Nephron progenitor cell (in vitro differentiated cells): ENCODE measurements around the gene DDR2.

Source experiments
- DNase-seq: peaks from one replicate; pipeline ENCODE4 v3.0.0; 2021
- H3K27ac Mint-ChIP-seq: 2 replicates; pipeline ENCODE4 v1.8.0; 2021; ENCODE audit warnings: mild to moderate bottlenecking, moderate library complexity, mixed read lengths
- H3K27me3 Mint-ChIP-seq: 2 replicates; pipeline ENCODE4 v1.8.0; 2021; ENCODE audit warnings: mild to moderate bottlenecking, low read depth, mixed read lengths; ENCODE audit not compliant: poor library complexity
- H3K36me3 Mint-ChIP-seq: 2 replicates; pipeline ENCODE4 v1.8.0; 2021; ENCODE audit warnings: low read depth, mixed read lengths
- H3K4me1 Mint-ChIP-seq: 2 replicates; pipeline ENCODE4 v1.8.0; 2021; ENCODE audit warnings: mixed read lengths
- H3K4me3 Mint-ChIP-seq: 2 replicates; pipeline ENCODE4 v1.8.0; 2021; ENCODE audit warnings: mild to moderate bottlenecking, moderate library complexity, mixed read lengths
- H3K9me3 Mint-ChIP-seq: 2 replicates; pipeline ENCODE4 v1.8.0; 2021; ENCODE audit warnings: mild to moderate bottlenecking, moderate library complexity, mixed read lengths
- TF ChIP-seq, protein P1 (sequence below): fragments of 200-600 bp; sonication (generic); IDR thresholded peaks from 2 replicates; pipeline ENCODE4 v1.5.0; 2021; ENCODE audit warnings: antibody characterized with exemption

Gene DDR2

GRCh38 chr1:162690672-162691434, 58.6 kb downstream of the DDR2 start:
- H3K4me1 Mint-ChIP-seq = peaks cover 43% of the 10 kb centered on the region
- peak overlapping the region; percentile 89 for H3K27ac Mint-ChIP-seq
- no peak overlapping the region for H3K4me3 Mint-ChIP-seq
- H3K36me3 Mint-ChIP-seq = no peaks in the 10 kb centered on the region
- TF ChIP-seq, protein P1, sequence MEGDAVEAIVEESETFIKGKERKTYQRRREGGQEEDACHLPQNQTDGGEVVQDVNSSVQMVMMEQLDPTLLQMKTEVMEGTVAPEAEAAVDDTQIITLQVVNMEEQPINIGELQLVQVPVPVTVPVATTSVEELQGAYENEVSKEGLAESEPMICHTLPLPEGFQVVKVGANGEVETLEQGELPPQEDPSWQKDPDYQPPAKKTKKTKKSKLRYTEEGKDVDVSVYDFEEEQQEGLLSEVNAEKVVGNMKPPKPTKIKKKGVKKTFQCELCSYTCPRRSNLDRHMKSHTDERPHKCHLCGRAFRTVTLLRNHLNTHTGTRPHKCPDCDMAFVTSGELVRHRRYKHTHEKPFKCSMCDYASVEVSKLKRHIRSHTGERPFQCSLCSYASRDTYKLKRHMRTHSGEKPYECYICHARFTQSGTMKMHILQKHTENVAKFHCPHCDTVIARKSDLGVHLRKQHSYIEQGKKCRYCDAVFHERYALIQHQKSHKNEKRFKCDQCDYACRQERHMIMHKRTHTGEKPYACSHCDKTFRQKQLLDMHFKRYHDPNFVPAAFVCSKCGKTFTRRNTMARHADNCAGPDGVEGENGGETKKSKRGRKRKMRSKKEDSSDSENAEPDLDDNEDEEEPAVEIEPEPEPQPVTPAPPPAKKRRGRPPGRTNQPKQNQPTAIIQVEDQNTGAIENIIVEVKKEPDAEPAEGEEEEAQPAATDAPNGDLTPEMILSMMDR = no peak
- H3K9me3 Mint-ChIP-seq = no peaks in the 10 kb centered on the region
- no peaks in the 10 kb centered on the region for H3K27me3 Mint-ChIP-seq
- no peak for DNase-seq

GRCh38 chr1:162691999-162692575, 59.8 kb downstream of the DDR2 start:
- Mint-ChIP-seq H3K27me3 (no peaks in the 10 kb centered on the region), H3K4me3 (no peak overlapping the region), H3K9me3 (no peaks in the 10 kb centered on the region), H3K4me1 (peaks cover 56% of the 10 kb centered on the region), H3K27ac (peak overlapping the region; percentile 77), H3K36me3 (no peaks in the 10 kb centered on the region)
- DNase-seq = no peak
- TF ChIP-seq, protein P1 = no peak

- Mint-ChIP-seq H3K4me3 (no peak overlapping the region), H3K4me1 (peaks cover 73% of the 10 kb centered on the region), H3K9me3 (no peaks in the 10 kb centered on the region), H3K36me3 (no peaks in the 10 kb centered on the region), H3K27ac (peak overlapping the region; percentile 40), H3K27me3 (no peaks in the 10 kb centered on the region)
- TF ChIP-seq, protein P1 = no peak
- no peak for DNase-seq
Measured at GRCh38 chr1:162694911-162695310, 62.6 kb downstream of the DDR2 start.

- DNase-seq = no peak
- peak overlapping the region; percentile 40 for H3K27ac Mint-ChIP-seq
- no peaks in the 10 kb centered on the region for H3K9me3 Mint-ChIP-seq
- H3K4me3 Mint-ChIP-seq = peak overlapping the region; percentile 42
- no peaks in the 10 kb centered on the region for H3K27me3 Mint-ChIP-seq
- TF ChIP-seq, protein P1 = no peak
- peaks cover 68% of the 10 kb centered on the region for H3K4me1 Mint-ChIP-seq
- no peaks in the 10 kb centered on the region for H3K36me3 Mint-ChIP-seq
Measured at GRCh38 chr1:162695687-162696086, 63.4 kb downstream of the DDR2 start.

- H3K4me3 Mint-ChIP-seq = peak overlapping the region; percentile 78
- peak overlapping the region; percentile 99 for H3K27ac Mint-ChIP-seq
- DNase-seq = peak; percentile 70
- H3K27me3 Mint-ChIP-seq = no peaks in the 10 kb centered on the region
- H3K36me3 Mint-ChIP-seq = no peaks in the 10 kb centered on the region
- H3K4me1 Mint-ChIP-seq = peaks cover 61% of the 10 kb centered on the region
- TF ChIP-seq, protein P1 = no peak
- no peaks in the 10 kb centered on the region for H3K9me3 Mint-ChIP-seq
Measured at GRCh38 chr1:162696286-162696862, 64.1 kb downstream of the DDR2 start.
